Activated CD4-positive, CD25-positive, alpha-beta regulatory T cell (primary cell): ENCODE measurements around the gene CIB2.

Experiments
- DNase-seq, 4 experiments: peaks; one replicate each; lab custom pipeline; 2025; lab: John Stamatoyannopoulos, UW

The CIB2 gene

GRCh38 chr15:78149068-78149804, 18.0 kb upstream of the CIB2 start, which contains the start of gene IDH3A:
Gene IDH3A, plus strand, starts transcription at chr15:78149362. Its CDS starts 42 bp downstream, at chr15:78149404.
- peak; percentile 100 for DNase-seq

GRCh38 chr15:78148392-78149067, 17.3 kb upstream of the CIB2 start:
- DNase-seq = no peak

- no peak for DNase-seq
These were observed 16.3 kb upstream of the CIB2 start for GRCh38 chr15:78147566-78147965.

DNA sequence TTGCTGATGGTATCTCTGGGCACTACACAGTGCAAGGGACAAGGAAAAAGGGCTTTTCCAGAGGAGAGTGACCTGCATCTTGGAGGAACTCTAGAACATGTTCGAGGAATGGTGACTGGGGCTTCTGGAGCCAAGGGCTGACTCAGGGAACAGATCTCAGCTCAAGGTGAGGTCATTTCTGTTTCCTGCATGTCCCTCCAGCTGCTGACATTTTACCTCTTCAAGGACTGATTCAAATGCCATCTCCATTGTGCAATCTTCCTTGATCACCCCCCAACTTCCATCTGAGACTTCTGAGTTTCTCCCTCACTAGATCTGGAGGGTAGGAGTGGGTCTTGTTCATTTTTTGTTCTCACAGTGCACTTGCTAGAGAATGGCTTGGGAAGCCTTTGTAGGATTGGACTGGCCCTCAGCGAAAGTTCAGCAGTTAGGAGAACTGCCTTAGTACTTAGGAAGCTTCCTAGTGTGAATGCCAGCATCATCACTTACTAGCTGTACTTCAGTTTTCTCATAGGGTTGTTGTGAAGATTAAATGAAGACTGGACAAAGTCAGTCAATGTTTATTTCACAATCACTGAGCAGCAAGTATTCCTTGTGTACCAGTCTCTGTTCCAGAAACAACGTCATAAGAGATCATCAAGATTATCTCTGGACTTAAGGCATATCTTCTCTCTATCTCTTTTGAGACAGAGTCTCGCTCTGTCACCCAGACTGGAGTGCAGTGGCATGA, 15.3 kb upstream of the CIB2 start:
- DNase-seq = no peak

DNA sequence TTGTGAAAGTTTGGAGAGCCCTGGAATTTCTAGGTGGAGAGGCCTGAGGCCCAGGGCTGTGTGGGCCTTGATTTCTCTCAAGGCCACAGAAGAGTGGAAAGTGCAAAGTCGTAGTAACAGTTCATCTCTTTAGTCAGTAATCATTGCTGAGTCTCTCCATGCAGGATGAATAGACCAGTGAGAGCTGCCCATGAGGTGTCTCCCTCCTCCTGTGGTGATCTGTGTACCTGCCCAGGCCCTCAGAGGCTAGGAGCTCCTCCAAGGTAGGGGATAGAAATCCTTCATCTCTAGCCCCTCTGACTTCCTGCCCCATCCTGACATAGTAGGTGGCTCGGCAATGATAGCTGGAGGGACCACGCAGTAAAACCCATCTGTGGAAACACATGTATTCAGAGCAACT, 11.1 kb upstream of the CIB2 start:
- no peak for DNase-seq

DNA sequence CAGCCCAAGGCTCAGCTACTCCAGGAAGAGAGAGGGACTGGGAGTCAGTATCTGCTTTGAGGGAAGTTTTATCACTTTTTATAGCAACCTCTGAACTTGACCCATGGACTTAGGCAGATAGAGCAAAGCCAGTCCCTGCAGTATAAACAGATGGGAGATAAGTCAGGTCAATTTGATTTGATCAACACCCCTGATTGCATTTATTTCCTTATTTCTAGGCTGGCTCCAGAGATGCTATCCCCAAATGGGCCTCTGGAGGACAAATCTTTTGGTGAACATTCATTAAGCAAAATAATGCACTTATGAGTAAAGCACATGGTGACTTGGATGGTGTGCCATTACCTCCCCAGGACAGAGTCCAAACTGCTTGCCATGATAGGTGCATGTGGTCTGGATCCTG, 9.0 kb upstream of the CIB2 start:
- DNase-seq = no peak

- no peak for DNase-seq
These were observed 8.3 kb upstream of the CIB2 start for GRCh38 chr15:78139578-78139977.

DNA sequence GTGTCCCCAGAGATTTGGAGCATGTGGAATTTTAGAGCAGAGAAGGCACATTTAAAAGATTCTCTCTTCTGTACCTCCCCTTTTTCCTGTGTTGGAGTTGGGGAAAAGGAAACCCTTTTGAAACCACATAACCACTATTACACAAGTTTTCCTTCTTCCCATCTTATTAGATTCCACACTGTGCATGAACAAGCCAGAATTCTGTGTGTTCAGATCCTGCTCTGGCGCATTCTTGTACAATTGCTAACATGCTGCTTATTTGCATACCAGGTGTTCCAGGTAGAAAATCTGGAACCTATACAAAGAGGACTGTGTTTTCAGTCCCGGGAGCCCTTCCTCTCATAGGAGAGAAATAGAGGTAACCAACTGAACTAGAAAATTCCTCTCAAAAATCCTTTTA, 2.6 kb upstream of the CIB2 start:
- DNase-seq = no peak

DNA sequence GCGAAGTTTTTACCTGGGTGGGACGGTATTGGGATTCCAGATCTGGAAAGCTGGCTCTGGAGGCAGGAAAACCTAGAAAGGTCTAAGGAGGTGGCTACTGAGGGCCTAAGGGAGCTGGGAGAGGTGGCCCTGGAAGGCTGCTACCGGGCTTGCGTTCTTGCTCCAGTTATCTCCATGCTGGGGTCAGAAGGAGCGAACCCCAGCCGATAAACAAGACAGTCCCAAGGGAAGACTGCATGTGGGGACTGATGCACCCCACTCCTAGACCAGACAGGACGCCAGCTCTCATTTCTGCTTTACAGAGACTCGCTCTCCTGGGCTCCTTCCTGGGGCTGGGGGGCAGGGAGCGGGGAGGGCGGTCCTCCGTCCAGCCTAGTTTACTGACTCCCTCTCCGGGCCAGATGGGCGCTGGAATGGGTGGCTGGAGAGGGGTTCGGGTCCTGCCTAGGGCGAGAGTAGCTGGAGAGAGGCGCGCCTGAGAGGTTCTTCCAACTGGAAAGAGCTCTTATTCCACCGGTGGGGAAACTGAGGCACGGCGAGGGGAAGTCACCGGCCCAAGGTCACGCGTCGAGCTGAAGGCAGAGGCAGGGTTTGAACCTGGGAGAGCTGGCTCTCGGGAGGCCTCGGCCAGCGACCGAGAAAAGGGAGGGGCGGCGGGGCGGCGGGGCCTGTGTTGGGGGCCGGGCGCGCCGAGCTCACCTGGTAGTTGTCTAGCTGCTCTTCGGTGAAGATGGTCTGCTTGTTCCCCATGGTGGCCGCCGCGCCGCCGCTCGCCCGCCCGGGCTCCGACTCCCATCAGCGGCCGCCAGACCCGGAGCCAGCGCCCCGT, 565 bp downstream of the CIB2 start:
- peak in 1 of 4 experiments; percentile 53 for DNase-seq

DNA sequence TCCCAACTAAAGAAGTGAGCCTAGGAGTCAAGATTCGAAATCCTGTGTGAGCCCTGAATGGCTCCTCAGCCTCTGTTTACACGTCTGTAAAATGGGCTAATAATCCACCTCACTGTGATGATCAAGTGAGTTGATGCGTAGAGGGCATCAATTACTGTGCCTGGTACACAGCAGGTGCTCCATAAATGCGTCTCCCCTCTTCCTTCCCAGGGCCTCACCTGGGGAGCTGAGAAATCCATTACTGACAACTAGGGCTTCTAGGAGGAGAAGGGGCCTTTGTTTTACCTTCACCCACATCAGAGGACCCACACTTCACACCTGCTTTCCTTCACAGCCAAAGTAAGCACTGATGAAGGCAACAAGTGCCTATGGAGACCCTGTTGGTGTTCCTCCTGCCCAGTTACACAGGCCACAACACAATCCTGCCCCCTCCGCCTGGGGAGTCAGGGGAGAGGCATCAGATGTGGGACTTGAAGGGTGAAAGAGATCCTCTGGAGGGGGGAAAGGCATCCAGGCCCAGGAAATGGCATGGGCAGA, 1.4 kb downstream of the CIB2 start:
- DNase-seq = no peak

DNA sequence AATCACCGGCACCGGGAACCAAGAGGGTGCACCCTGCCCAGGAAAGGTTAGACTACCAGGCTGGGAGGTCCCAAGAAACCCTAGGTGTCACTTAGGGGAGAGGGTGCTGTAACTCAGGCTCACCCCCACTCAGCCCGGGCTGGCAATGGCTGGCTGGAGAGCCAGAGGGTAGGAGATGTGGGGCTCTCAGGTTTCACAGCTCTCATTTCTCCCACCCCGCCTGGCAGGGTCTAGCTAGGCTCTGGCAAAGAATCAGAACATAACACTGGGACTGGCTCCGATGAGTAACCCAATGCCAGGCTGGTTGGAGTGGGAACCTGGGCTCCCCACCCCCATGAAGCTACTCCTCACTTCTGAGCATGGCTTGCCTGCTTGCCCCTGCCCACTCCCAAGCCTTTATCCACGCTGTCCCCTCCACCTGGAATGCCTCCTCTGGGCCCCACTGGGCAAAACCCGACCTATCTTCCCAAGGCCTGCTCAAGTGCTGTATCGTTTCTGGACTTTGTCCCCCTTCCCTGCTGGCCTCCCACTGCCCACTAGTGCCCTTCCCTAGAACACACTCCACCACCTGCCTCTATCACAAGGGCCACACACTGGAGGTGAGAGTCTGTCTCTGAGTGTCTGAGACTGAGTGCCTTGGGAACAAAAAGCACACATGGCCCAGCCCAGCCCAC, 2.0 kb downstream of the CIB2 start:
- DNase-seq = no peak

DNA sequence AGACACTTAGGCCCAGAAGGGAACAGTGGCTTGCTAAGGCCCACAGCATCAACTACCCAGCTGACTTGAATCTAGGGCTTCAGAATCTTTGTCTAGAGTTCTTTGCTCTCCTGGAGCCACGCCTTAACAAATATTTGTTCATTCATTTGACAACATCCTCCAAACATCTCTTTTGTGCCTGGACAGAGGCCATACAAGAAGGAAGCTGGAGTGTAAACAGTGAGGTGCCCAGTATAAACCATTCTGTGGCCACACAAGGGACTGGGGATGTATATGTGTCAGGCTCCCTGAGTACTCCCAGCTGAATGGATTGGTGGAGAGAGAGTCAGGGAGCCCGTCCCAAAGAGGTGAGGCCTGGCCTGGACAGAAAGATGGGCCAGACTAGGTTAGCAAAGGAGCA, 3.4 kb downstream of the CIB2 start:
- no peak for DNase-seq

DNA sequence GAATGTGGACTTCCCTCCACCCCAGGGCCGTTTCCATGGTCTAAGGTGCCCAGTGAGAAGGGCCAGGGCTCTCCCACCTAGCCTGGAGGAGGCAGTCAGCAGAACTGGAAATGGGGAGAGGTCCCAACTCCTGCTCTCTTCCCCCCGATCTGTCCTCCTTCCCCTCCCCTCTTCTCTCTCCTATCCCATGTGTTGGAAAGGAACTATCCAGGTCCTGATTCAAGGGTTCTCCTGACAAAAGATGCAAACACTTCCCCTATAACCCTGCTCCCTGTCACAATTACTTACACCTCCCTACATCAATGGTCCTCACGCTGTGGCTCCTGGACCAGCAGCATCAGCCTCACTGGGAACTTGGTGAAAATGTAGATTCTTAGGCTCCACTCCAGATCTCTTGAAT, 6.0 kb downstream of the CIB2 start:
- DNase-seq = no peak

- no peak for DNase-seq
These were observed 10.7 kb downstream of the CIB2 start for GRCh38 chr15:78120523-78120922.

DNA sequence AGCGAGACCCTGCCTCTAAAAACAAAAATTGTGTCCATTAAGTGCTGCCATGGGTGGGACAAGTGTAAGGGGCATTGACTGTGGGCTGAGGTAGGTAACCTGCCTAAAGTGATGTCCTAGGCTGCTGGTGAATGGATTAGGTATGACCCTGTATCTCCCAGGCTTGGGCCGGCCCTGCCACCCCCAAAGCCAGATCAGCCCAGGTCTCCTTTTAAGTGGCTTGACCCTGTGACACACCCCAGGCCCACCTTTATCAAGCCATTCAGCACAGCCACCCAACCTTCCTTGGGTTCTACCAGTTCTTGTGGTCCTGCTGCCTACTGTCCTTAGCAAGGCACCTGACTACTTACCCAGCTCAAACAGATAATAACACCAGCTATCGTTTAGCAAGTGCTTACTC, 18.7 kb downstream of the CIB2 start:
- DNase-seq = no peak

- no peak for DNase-seq
These were observed 19.5 kb downstream of the CIB2 start for GRCh38 chr15:78111788-78112187.

DNA sequence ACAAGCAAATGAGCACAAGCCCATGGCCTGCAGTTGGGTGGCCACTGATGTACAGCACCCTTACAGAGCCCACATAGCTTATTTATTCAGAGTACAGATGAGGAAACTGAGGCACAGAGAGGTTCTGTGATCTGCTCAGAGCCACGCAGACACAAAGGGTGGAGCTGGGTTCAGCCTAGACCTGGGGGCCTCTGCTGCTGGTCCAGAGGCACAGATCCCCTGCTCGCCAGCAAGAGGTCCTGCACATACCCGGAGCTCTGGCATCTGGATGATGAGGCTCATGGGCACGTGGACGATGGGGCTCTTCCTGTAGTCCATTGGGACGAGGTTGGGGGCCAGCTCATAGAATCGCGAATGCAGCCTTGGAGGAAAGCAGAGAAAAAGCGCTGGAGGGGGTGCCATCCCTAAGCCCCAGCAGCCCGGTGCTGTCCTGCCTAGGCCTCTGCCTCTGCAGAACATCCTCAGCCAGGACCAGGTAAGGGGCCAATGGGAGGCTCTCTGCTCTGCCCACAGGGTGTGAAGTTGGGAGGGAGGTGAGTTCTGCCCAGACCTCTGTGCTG, 20.2 kb downstream of the CIB2 start:
- no peak for DNase-seq

- no peak for DNase-seq
These were observed 21.1 kb downstream of the CIB2 start for GRCh38 chr15:78110096-78110495.

DNA sequence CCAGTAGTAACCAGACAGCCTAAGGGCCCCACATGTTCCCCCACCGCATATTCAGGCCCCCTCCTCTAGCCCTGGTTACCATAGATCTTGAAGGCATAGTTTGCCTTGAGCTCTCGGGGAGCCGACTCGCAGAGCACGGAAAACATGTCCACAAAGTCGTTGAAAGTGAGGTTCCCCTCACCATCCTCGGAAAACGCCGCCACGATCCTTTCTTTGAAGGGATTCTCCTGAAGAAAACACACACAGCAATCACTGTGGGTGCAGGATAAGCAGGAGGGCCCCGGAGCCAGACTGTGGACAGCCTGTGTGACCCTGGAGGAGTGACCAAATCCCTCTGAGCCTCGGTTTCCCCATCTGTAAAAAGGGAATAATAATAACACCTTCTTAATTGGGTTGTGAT, 22.1 kb downstream of the CIB2 start:
- no peak for DNase-seq

DNA sequence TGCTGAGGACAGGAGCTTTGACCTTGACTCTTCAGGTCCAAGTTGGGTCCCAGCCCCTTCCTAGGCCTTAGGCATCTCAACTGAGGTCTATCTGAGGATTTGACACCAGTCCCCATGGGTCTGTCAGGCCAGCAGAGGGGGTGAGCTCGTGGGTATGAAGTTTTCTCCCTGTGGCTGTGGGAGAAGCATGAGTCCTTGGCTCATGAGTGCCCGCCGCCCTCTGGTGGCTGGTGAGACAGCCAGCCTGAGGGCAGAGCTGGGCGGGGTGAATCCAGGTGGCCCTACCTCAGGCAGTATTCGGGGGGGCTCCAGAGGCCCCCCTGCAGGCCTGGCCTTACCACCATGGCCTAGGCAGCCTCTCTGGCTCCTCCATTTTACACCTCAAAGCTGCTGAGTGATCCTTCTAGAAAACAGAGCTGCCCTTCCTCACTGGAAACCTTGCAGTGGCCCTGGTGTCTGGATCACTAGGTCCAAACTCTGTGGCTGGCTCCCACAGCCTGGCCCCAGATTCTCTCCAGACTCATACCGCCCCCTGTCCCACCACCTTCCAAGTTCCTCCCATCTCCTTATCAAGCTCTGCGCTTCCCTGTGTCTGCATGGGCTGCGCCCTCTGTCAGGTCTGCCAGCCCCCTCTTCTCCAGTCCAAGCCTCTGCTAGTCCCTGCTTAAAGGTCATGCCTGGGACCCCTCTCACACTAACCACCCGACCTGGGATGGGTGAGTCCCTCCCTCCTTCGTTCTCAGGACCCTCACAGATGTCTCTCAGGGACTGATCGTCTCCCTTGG, 22.8 kb downstream of the CIB2 start:
- DNase-seq = peak; percentile 62 to 81 (median 72)
